A673 (cell line): Measurements from ENCODE around the gene CACNA2D2. TPM values are rescaled to one million over a fixed set of nuclear protein-coding genes. Genes with fewer than 3 reads are reported as not detected.

Source experiments
- Bru-seq: library from RNA; stranded (reverse); fragments of 400-500 nt; gene quantifications from one replicate; lab custom pipeline; 2021; lab: Mats Ljungman, UMichigan
- BruChase-seq, 2 experiments: library from RNA; stranded (reverse); fragments of 400-500 nt; gene quantifications; one replicate each; lab custom pipeline; 2021; lab: Mats Ljungman, UMichigan
- BruUV-seq: library from RNA; stranded (reverse); fragments of 400-500 nt; replicated peaks from 2 replicates; lab custom pipeline; 2021; lab: Mats Ljungman, UMichigan
- CTCF ChIA-PET: fragments of 300-600 bp; sonication (Branson Sonifier 250); formaldehyde crosslinking; loops from one replicate; lab custom pipeline; 2022; ENCODE audit warnings: antibody characterized with exemption; lab: Charles Lee
- POLR2A ChIA-PET: fragments of 300-600 bp; sonication (Branson Sonifier 250); formaldehyde crosslinking; loops from one replicate; lab custom pipeline; 2022; ENCODE audit warnings: antibody characterized with exemption; ENCODE audit not compliant: low non-redundant PET; lab: Charles Lee
- DNase-seq: peaks from one replicate; pipeline ENCODE4 v3.0.0-alpha.2; 2015; ENCODE audit warnings: low spot score
- H3K27ac ChIP-seq: fragments of 200-600 bp; sonication (generic); 2 replicates; pipeline ENCODE4 v1.5.1; 2016; ENCODE audit warnings: mixed run types, low read depth, mild to moderate bottlenecking, mixed read lengths, antibody characterized with exemption, low read length; ENCODE audit not compliant: poor library complexity, severe bottlenecking
- H3K27me3 ChIP-seq: fragments of 200-600 bp; sonication (generic); replicated peaks from 2 replicates; pipeline ENCODE4 v1.6.1; 2017; ENCODE audit warnings: mixed run types, low read depth, mild to moderate bottlenecking, mixed read lengths, antibody characterized with exemption, low read length; ENCODE audit not compliant: insufficient read depth, poor library complexity
- H3K36me3 ChIP-seq: fragments of 200-600 bp; sonication (generic); 2 replicates; pipeline ENCODE4 v1.6.1; 2016; ENCODE audit warnings: mixed run types, mild to moderate bottlenecking, mixed read lengths, antibody characterized with exemption, low read length; ENCODE audit not compliant: insufficient read depth, poor library complexity, severe bottlenecking
- H3K4me1 ChIP-seq: fragments of 200-600 bp; sonication (generic); 2 replicates; pipeline ENCODE4 v1.6.1; 2017; ENCODE audit warnings: mixed run types, mild to moderate bottlenecking, mixed read lengths, antibody characterized with exemption, low read length; ENCODE audit not compliant: insufficient read depth, poor library complexity, severe bottlenecking
- H3K4me3 ChIP-seq: fragments of 200-600 bp; sonication (generic); 2 replicates; pipeline ENCODE4 v1.5.1; 2016; ENCODE audit warnings: low read depth, mixed run types, mild to moderate bottlenecking, mixed read lengths, low read length; ENCODE audit not compliant: poor library complexity, severe bottlenecking
- H3K9me3 ChIP-seq: fragments of 200-600 bp; sonication (generic); 2 replicates; pipeline ENCODE4 v1.6.1; 2016; ENCODE audit warnings: mixed run types, low read depth, mild to moderate bottlenecking, mixed read lengths, antibody characterized with exemption, low read length; ENCODE audit not compliant: poor library complexity, severe bottlenecking
- CTCF ChIP-seq: fragments of 300-800, 200-600 bp; sonication (generic); conservative IDR thresholded peaks from 2 replicates; pipeline ENCODE4 v1.5.1; 2017; ENCODE audit warnings: low read depth, mild to moderate bottlenecking, antibody characterized with exemption, low read length, moderate library complexity, mixed read lengths
- EZH2 ChIP-seq: fragments of 200-600 bp; sonication (generic); IDR thresholded peaks from 2 replicates; pipeline ENCODE4 v1.6.1; 2017; ENCODE audit warnings: borderline replicate concordance, low read depth, mild to moderate bottlenecking, mixed read lengths, antibody characterized with exemption, low read length; ENCODE audit not compliant: poor library complexity, severe bottlenecking
- intact Hi-C: fragments of 100-400 bp; cut with micrococcal nuclease; formaldehyde crosslinking; loops from one replicate; pipeline ENCODE4 v1.10.0; 2022; ENCODE audit not compliant: unreplicated experiment
- long read RNA-seq: library from polyadenylated mRNA; stranded (forward); transcript quantifications from one replicate; pipeline ENCODE4 v2.0.0, GENCODE V29; 2022
- total RNA-seq: library from RNA; stranded (reverse); gene quantifications from 2 replicates; pipeline ENCODE4 v1.2.3, GENCODE V29; 2021

Gene CACNA2D2
- 0.17 and 0.68 TPM in 2 replicates for total RNA-seq
- percentile 8 among the genes with signal in this experiment for Bru-seq, nascent RNA
- BruChase-seq, experiment 1, labeled RNA remaining after a 2-hour chase, result percentile 12 among the genes with signal in this experiment
- percentile 10 among the genes with signal in this experiment for BruChase-seq, experiment 2, labeled RNA remaining after a 6-hour chase
- long read RNA-seq, result 0 reads

GRCh38 chr3:50503504-50504342 lies at the start of gene CACNA2D2:
Gene CACNA2D2 (minus strand): TSS chr3:50503634. CDS start chr3:50503423, 211 bp downstream.
- no peak within 1 kb of the TSS for H3K27ac ChIP-seq

GRCh38 chr3:50552598-50552997 lies 49.2 kb upstream of the CACNA2D2 start:
- no peaks in the 10 kb centered on the region for H3K4me1 ChIP-seq
- no peak for TF ChIP-seq CTCF
- no peak for TF ChIP-seq EZH2
- no peaks in the 10 kb centered on the region for H3K27me3 ChIP-seq
- no peaks in the 10 kb centered on the region for H3K36me3 ChIP-seq
- no peak for DNase-seq
- H3K9me3 ChIP-seq, result no peaks in the 10 kb centered on the region
- intact Hi-C loops, result no loop called here
- no peak overlapping the region for H3K27ac ChIP-seq
- BruUV-seq, result no TSS peak
- H3K4me3 ChIP-seq, result no peak overlapping the region
- ChIA-PET POLR2A (no interaction called here), CTCF (no interaction called here)

More at GRCh38 chr3:50503504-50504342, at the start of gene CACNA2D2:
- CTCF ChIA-PET, result interaction anchor here (0.6 kb wide), 1 partner anchor 160 kb away, joined by 3 read pairs; no protein-coding TSS in a partner anchor
- Histone ChIP-seq H3K36me3 (no peaks in the 10 kb centered on the region), H3K4me3 (peak within 1 kb of the TSS; percentile 42), H3K4me1 (no peaks in the 10 kb centered on the region), H3K27me3 (peaks cover 12% of the 10 kb centered on the region), H3K9me3 (no peaks in the 10 kb centered on the region)
- POLR2A ChIA-PET, result no interaction called here
- intact Hi-C loops, result no loop called here
- BruUV-seq, result no TSS peak
- peak; percentile 33 for DNase-seq
- TF ChIP-seq EZH2, result no peak
- TF ChIP-seq CTCF, result no peak

GRCh38 chr3:50551681-50552435 lies 48.4 kb upstream of the CACNA2D2 start:
- no peak for DNase-seq
- ChIA-PET POLR2A (no interaction called here), CTCF (no interaction called here)
- Histone ChIP-seq H3K4me1 (no peaks in the 10 kb centered on the region), H3K9me3 (no peaks in the 10 kb centered on the region), H3K27ac (no peak overlapping the region), H3K36me3 (no peaks in the 10 kb centered on the region), H3K27me3 (no peaks in the 10 kb centered on the region), H3K4me3 (no peak overlapping the region)
- intact Hi-C loops, result loop anchor here (2.0 kb wide), 1 partner anchor 205 kb away; no protein-coding TSS in a partner anchor
- TF ChIP-seq EZH2, result no peak
- no peak for TF ChIP-seq CTCF
- BruUV-seq, result no TSS peak
